Stimulated activated naive CD8-positive, alpha-beta T cell treated with anti-CD3 and anti-CD28 coated beads, Interleukin-15, amount 100 ng/mL, for 72 hours (primary cell): ENCODE results near the gene ARHGEF16.

Experiments
- ATAC-seq: fragments of 150-1000 bp; cut with Tn5 transposase; 2 replicates; pipeline ENCODE4 v1.10.0; 2021; ENCODE audit warnings: mild to moderate bottlenecking, moderate library complexity
- DNase-seq, 2 donors: peaks; one replicate each; pipeline ENCODE4 v3.0.0; 2021 to 2022
- H3K27ac Mint-ChIP-seq, 2 donors: one replicate each; pipeline ENCODE4 v1.8.0; 2022; ENCODE audit warnings: mild to moderate bottlenecking in 2 of 2, mixed read lengths in 2 of 2, moderate library complexity in 2 of 2
- H3K27me3 Mint-ChIP-seq: one replicate; pipeline ENCODE4 v1.8.0; 2022; ENCODE audit warnings: mixed read lengths
- H3K4me1 Mint-ChIP-seq: one replicate; pipeline ENCODE4 v1.8.0; 2022; ENCODE audit warnings: mild to moderate bottlenecking, mixed read lengths
- H3K4me3 Mint-ChIP-seq, 2 donors: one replicate each; pipeline ENCODE4 v1.8.0; 2022; ENCODE audit warnings: mild to moderate bottlenecking in 2 of 2, mixed read lengths in 2 of 2, moderate library complexity in 1 of 2
- H3K9me3 Mint-ChIP-seq, 2 donors: one replicate each; pipeline ENCODE4 v1.8.0; 2022; ENCODE audit warnings: mixed read lengths in 2 of 2

ARHGEF16 gene

GRCh38 chr1:3465091-3465934, 10.8 kb downstream of the ARHGEF16 start:
- no peak for DNase-seq

GRCh38 chr1:3465935-3466321, 11.5 kb downstream of the ARHGEF16 start:
- DNase-seq = no peak

More at GRCh38 chr1:3465091-3465934, 10.8 kb downstream of the ARHGEF16 start:
- no peak overlapping the region for H3K4me3 Mint-ChIP-seq
- no peaks in the 10 kb centered on the region for H3K27me3 Mint-ChIP-seq
- H3K9me3 Mint-ChIP-seq = no peaks in the 10 kb centered on the region
- ATAC-seq = no peak
- H3K4me1 Mint-ChIP-seq = peaks cover 9% of the 10 kb centered on the region
- H3K27ac Mint-ChIP-seq = peak overlapping the region in 1 of 2 donors; percentile 68

GRCh38 chr1:3466366-3467075, 12.1 kb downstream of the ARHGEF16 start:
- DNase-seq = no peak
- H3K4me3 Mint-ChIP-seq = no peak overlapping the region
- ATAC-seq = no peak
- no peaks in the 10 kb centered on the region for H3K9me3 Mint-ChIP-seq
- H3K4me1 Mint-ChIP-seq = peaks cover 9% of the 10 kb centered on the region
- H3K27me3 Mint-ChIP-seq = no peaks in the 10 kb centered on the region
- no peak overlapping the region for H3K27ac Mint-ChIP-seq

More at GRCh38 chr1:3465935-3466321, 11.5 kb downstream of the ARHGEF16 start:
- Mint-ChIP-seq H3K27ac (peak overlapping the region in 1 of 2 donors; percentile 68), H3K4me1 (peaks cover 9% of the 10 kb centered on the region), H3K27me3 (no peaks in the 10 kb centered on the region), H3K9me3 (no peaks in the 10 kb centered on the region), H3K4me3 (no peak overlapping the region)
- no peak for ATAC-seq

- Mint-ChIP-seq H3K27me3 (no peaks in the 10 kb centered on the region), H3K27ac (no peak overlapping the region), H3K4me1 (peaks cover 9% of the 10 kb centered on the region), H3K9me3 (no peaks in the 10 kb centered on the region), H3K4me3 (no peak overlapping the region)
- ATAC-seq = peak; percentile 27
- DNase-seq = no peak
Observed at GRCh38 chr1:3467096-3468036, 12.9 kb downstream of the ARHGEF16 start.

- H3K27ac Mint-ChIP-seq = no peak overlapping the region
- H3K4me3 Mint-ChIP-seq = no peak overlapping the region
- peaks cover 9% of the 10 kb centered on the region for H3K4me1 Mint-ChIP-seq
- no peak for DNase-seq
- ATAC-seq = no peak
- H3K27me3 Mint-ChIP-seq = peaks cover 2% of the 10 kb centered on the region
- H3K9me3 Mint-ChIP-seq = no peaks in the 10 kb centered on the region
Observed at GRCh38 chr1:3468236-3469103, 14.0 kb downstream of the ARHGEF16 start.

GRCh38 chr1:3469104-3469848, 14.8 kb downstream of the ARHGEF16 start:
- H3K9me3 Mint-ChIP-seq = no peaks in the 10 kb centered on the region
- peaks cover 9% of the 10 kb centered on the region for H3K4me1 Mint-ChIP-seq
- peaks cover 8% of the 10 kb centered on the region for H3K27me3 Mint-ChIP-seq
- DNase-seq (no peak), ATAC-seq (no peak)
- H3K27ac Mint-ChIP-seq = no peak overlapping the region
- H3K4me3 Mint-ChIP-seq = no peak overlapping the region

- peak; percentile 8 for ATAC-seq
Observed at GRCh38 chr1:3469849-3470649, 15.6 kb downstream of the ARHGEF16 start.

GRCh38 chr1:3470650-3471355, 16.3 kb downstream of the ARHGEF16 start:
- Mint-ChIP-seq H3K27ac (no peak overlapping the region), H3K4me3 (no peak overlapping the region), H3K4me1 (peaks cover 7% of the 10 kb centered on the region), H3K27me3 (peaks cover 8% of the 10 kb centered on the region), H3K9me3 (no peaks in the 10 kb centered on the region)
- ATAC-seq (peak; percentile 2), DNase-seq (no peak)

More at GRCh38 chr1:3469849-3470649, 15.6 kb downstream of the ARHGEF16 start:
- no peak for DNase-seq
- peaks cover 8% of the 10 kb centered on the region for H3K27me3 Mint-ChIP-seq
- H3K4me3 Mint-ChIP-seq = no peak overlapping the region
- no peaks in the 10 kb centered on the region for H3K9me3 Mint-ChIP-seq
- H3K4me1 Mint-ChIP-seq = peaks cover 9% of the 10 kb centered on the region
- H3K27ac Mint-ChIP-seq = no peak overlapping the region

GRCh38 chr1:3471356-3472087, 17.1 kb downstream of the ARHGEF16 start:
- H3K4me3 Mint-ChIP-seq = no peak overlapping the region
- H3K27ac Mint-ChIP-seq = no peak overlapping the region
- peaks cover 8% of the 10 kb centered on the region for H3K27me3 Mint-ChIP-seq
- H3K4me1 Mint-ChIP-seq = no peaks in the 10 kb centered on the region
- DNase-seq (no peak), ATAC-seq (no peak)
- no peaks in the 10 kb centered on the region for H3K9me3 Mint-ChIP-seq

GRCh38 chr1:3472088-3472850, 17.8 kb downstream of the ARHGEF16 start:
- Mint-ChIP-seq H3K9me3 (no peaks in the 10 kb centered on the region), H3K27ac (no peak overlapping the region), H3K4me3 (no peak overlapping the region), H3K27me3 (peaks cover 8% of the 10 kb centered on the region), H3K4me1 (no peaks in the 10 kb centered on the region)
- DNase-seq (no peak), ATAC-seq (no peak)

- Mint-ChIP-seq H3K4me1 (no peaks in the 10 kb centered on the region), H3K9me3 (no peaks in the 10 kb centered on the region), H3K27ac (peak overlapping the region in 1 of 2 donors; percentile 89), H3K27me3 (peaks cover 11% of the 10 kb centered on the region), H3K4me3 (no peak overlapping the region)
- DNase-seq (no peak), ATAC-seq (no peak)
Observed at GRCh38 chr1:3472906-3473305, 18.4 kb downstream of the ARHGEF16 start.

- DNase-seq (no peak), ATAC-seq (no peak)
- no peak overlapping the region for H3K4me3 Mint-ChIP-seq
- H3K27me3 Mint-ChIP-seq = peaks cover 14% of the 10 kb centered on the region
- no peaks in the 10 kb centered on the region for H3K4me1 Mint-ChIP-seq
- no peak overlapping the region for H3K27ac Mint-ChIP-seq
- no peaks in the 10 kb centered on the region for H3K9me3 Mint-ChIP-seq
Observed at GRCh38 chr1:3473381-3473844, 18.9 kb downstream of the ARHGEF16 start.
